DMS53 treated with DMSO at 0.1 percent for 48 hours (cell line): ENCODE results near the gene GTF2H3.

Experiments used
- DNase-seq: peaks from one replicate; lab custom pipeline; 2025; ENCODE audit not compliant: unreplicated experiment; lab: John Stamatoyannopoulos, UW

Gene GTF2H3

GRCh38 chr12:123707466-123707865 lies 73.8 kb downstream of the GTF2H3 start:
- no peak for DNase-seq
